GM19023 (cell line): ENCODE measurements around the gene CCDC77.

Experiments used
- ATAC-seq: cut with Tn5 transposase; IDR thresholded peaks from one replicate; pipeline ENCODE4 v1.9.1; 2021; ENCODE audit warnings: mild to moderate bottlenecking, moderate library complexity; ENCODE audit not compliant: unreplicated experiment

Gene CCDC77

GRCh38 chr12:452667-453210 is 51.3 kb downstream of the CCDC77 start:
- no peak for ATAC-seq

- ATAC-seq, result no peak
Measured at GRCh38 chr12:454833-455232, 53.4 kb downstream of the CCDC77 start.

- no peak for ATAC-seq
Measured at GRCh38 chr12:455821-456220, 54.4 kb downstream of the CCDC77 start.

- ATAC-seq, result no peak
Measured at GRCh38 chr12:457676-458075, 56.2 kb downstream of the CCDC77 start.

GRCh38 chr12:459050-459429 is 57.6 kb downstream of the CCDC77 start:
- no peak for ATAC-seq

- no peak for ATAC-seq
Measured at GRCh38 chr12:459430-460258, 58.2 kb downstream of the CCDC77 start, which contains the start of gene B4GALNT3. Gene B4GALNT3, plus strand, starts transcription at chr12:459939. Its CDS starts 438 bp downstream, at chr12:460377.

GRCh38 chr12:460261-461230 is 59.1 kb downstream of the CCDC77 start:
- no peak for ATAC-seq

GRCh38 chr12:461425-461824 is 60.0 kb downstream of the CCDC77 start:
- no peak for ATAC-seq

GRCh38 chr12:462936-463705 is 61.7 kb downstream of the CCDC77 start:
- no peak for ATAC-seq

GRCh38 chr12:464484-465267 is 63.2 kb downstream of the CCDC77 start:
- no peak for ATAC-seq

GRCh38 chr12:466039-466438 is 64.6 kb downstream of the CCDC77 start:
- no peak for ATAC-seq

GRCh38 chr12:466762-467161 is 65.3 kb downstream of the CCDC77 start:
- no peak for ATAC-seq

- no peak for ATAC-seq
Measured at GRCh38 chr12:467591-467990, 66.1 kb downstream of the CCDC77 start.

GRCh38 chr12:468671-469389 is 67.4 kb downstream of the CCDC77 start:
- ATAC-seq, result no peak

- ATAC-seq, result no peak
Measured at GRCh38 chr12:470133-470532, 68.7 kb downstream of the CCDC77 start.

- no peak for ATAC-seq
Measured at GRCh38 chr12:473198-473597, 71.8 kb downstream of the CCDC77 start.

- no peak for ATAC-seq
Measured at GRCh38 chr12:473863-474577, 72.6 kb downstream of the CCDC77 start.

GRCh38 chr12:475286-475685 is 73.8 kb downstream of the CCDC77 start:
- ATAC-seq, result no peak

- no peak for ATAC-seq
Measured at GRCh38 chr12:479161-479560, 77.7 kb downstream of the CCDC77 start.
